Measurements from ENCODE around the gene UBAC1. TPM values are rescaled to one million over a fixed set of nuclear protein-coding genes. Genes with fewer than 3 reads are reported as not detected.
A peak's percentile ranks its signal among the peaks of the same experiment; 100 is the strongest.

Gene UBAC1
- total and polyA plus RNA-seq, 10 of the 15 experiments (the other 5 are each of a cell fraction or from before 2014, with no cell fraction given), result 16.7 to 54.6 (median 38.5) TPM

- no peak for TF ChIP-seq BMI1 (IDR thresholded peaks at IDR 0.05; ENCODE audit: borderline replicate concordance)
- no peak for TF ChIP-seq CBFB (IDR thresholded peaks at IDR 0.05; ENCODE audit: low read depth)
- TF ChIP-seq MYB (IDR thresholded peaks at IDR 0.05; ENCODE audit: borderline replicate concordance, low read depth, low read length), result no peak
- no peak for TF ChIP-seq ZZZ3 (IDR thresholded peaks at IDR 0.05; ENCODE audit: control insufficient read depth, insufficient read length, low read depth)
- TF ChIP-seq CHD4 (IDR thresholded peaks at IDR 0.05), result no peak
- no peak for TF ChIP-seq CBX5 (IDR thresholded peaks at IDR 0.05; ENCODE audit: low read depth)
- TF ChIP-seq ZSCAN29 (IDR thresholded peaks at IDR 0.05), result no peak
- no peak for TF ChIP-seq CTCF (IDR thresholded peaks at IDR 0.05 in 2 of 3, conservative IDR thresholded peaks at IDR 0.05 in 1 of 3; ENCODE audit: control insufficient read depth in 2 of 3, extremely low read depth in 1 of 3, insufficient read depth in 1 of 3, low read depth in 3 of 3, low read length in 3 of 3)
- no peak for TF ChIP-seq IRF3 (IDR thresholded peaks at IDR 0.05)
- no peak for TF ChIP-seq NFIC (IDR thresholded peaks at IDR 0.05; ENCODE audit: low read depth, low read length)
- no peak for TF ChIP-seq SREBF1 (IDR thresholded peaks at IDR 0.05; ENCODE audit: low read length)
- no peak for TF ChIP-seq MXI1 (IDR thresholded peaks at IDR 0.05; ENCODE audit: low read depth, low read length)
- no peak for TF ChIP-seq EZH2 (IDR thresholded peaks at IDR 0.05; ENCODE audit: borderline replicate concordance, control insufficient read depth, low read depth, low read length)
- no peak for TF ChIP-seq CREB1 (IDR thresholded peaks at IDR 0.05; ENCODE audit: low read depth)
- TF ChIP-seq PAX5 (IDR thresholded peaks at IDR 0.05; ENCODE audit: borderline replicate concordance, low read depth, low read length), result no peak
- TF ChIP-seq POLR2A (IDR thresholded peaks at IDR 0.05; ENCODE audit: low read depth, low read length), result peak; percentile 81
- TF ChIP-seq MEF2B (IDR thresholded peaks at IDR 0.05; ENCODE audit: partially characterized antibody, poor library complexity, severe bottlenecking), result peak; percentile 18
- no peak for TF ChIP-seq JUNB (IDR thresholded peaks at IDR 0.05)
- TF ChIP-seq GATAD2B (conservative IDR thresholded peaks at IDR 0.05; ENCODE audit: low read depth), result peak; percentile 79; the same call in 1 of the 2 replicates
- no peak for TF ChIP-seq RELB (IDR thresholded peaks at IDR 0.05; ENCODE audit: low read depth)
- TF ChIP-seq ELK1 (IDR thresholded peaks at IDR 0.05; ENCODE audit: low read depth, low read length), result no peak
- no peak for TF ChIP-seq TARDBP (IDR thresholded peaks at IDR 0.05; ENCODE audit: borderline replicate concordance)
- TF ChIP-seq IKZF2 (IDR thresholded peaks at IDR 0.05), result no peak
- TF ChIP-seq ZBED1 (IDR thresholded peaks at IDR 0.05; ENCODE audit: borderline replicate concordance), result no peak
- peak; percentile 65 for TF ChIP-seq BACH1 (IDR thresholded peaks at IDR 0.05; ENCODE audit: borderline replicate concordance)
- TF ChIP-seq SIX5 (IDR thresholded peaks at IDR 0.05; ENCODE audit: low read depth, low read length, severe bottlenecking), result no peak
Observed at GRCh38 chr9:135907431-135908092, 53.6 kb downstream of the UBAC1 start, which contains the start of gene CAMSAP1 (continued).
